ENCODE data around the gene COX11. TPM values are rescaled to one million over a fixed set of nuclear protein-coding genes. Genes with fewer than 3 reads are reported as not detected.

Gene COX11
- total RNA-seq, 4 donors from 2014 or later: 30.8 to 61.4 (median 42.3) TPM

- WGBS, 2 donors: 80 to 81% methylated on average over 8 of the region's 8 CpGs
- DNase-seq (ENCODE audit: low spot score in 2 of 2): no peak
- intact Hi-C loops (cut with DNase I; ENCODE audit: low total_unique reads): loop anchor here (5.0 kb wide), 2 partner anchors 354 to 519 kb away; partner anchors contain the start of gene SMIM36
- TF ChIP-seq CTCF (IDR thresholded peaks at IDR 0.05) (peak in 1 of 3 donors; percentile 56), POLR2A (IDR thresholded peaks at IDR 0.05) (no peak)
- no peak overlapping the region for H3K4me3 ChIP-seq (ENCODE audit: low read depth, poor library complexity, severe bottlenecking)
These were observed 24.6 kb upstream of the COX11 start for GRCh38 chr17:54992797-54993639.

GRCh38 chr17:54991567-54991966 is 23.1 kb upstream of the COX11 start:
- H3K4me3 ChIP-seq (ENCODE audit: low read depth, poor library complexity, severe bottlenecking): no peak overlapping the region
- intact Hi-C loops (cut with DNase I; ENCODE audit: low total_unique reads): loop anchor here (5.0 kb wide), 2 partner anchors 356 to 521 kb away; partner anchors contain the start of gene SMIM36
- no peak for TF ChIP-seq POLR2A (IDR thresholded peaks at IDR 0.05)
- no peak for TF ChIP-seq CTCF (IDR thresholded peaks at IDR 0.05)
- no peak for DNase-seq (ENCODE audit: low spot score in 2 of 2)
- WGBS, 2 donors: 92 to 98% methylated on average over 1 of the region's 1 CpG

GRCh38 chr17:54990118-54990517 is 21.7 kb upstream of the COX11 start:
- WGBS, 2 donors: 92 to 98% methylated on average over 4 of the region's 4 CpGs
- no peak overlapping the region for H3K4me3 ChIP-seq (ENCODE audit: low read depth, poor library complexity, severe bottlenecking)
- TF ChIP-seq CTCF (IDR thresholded peaks at IDR 0.05) (no peak), POLR2A (IDR thresholded peaks at IDR 0.05) (no peak)
- intact Hi-C loops (cut with DNase I; ENCODE audit: low total_unique reads): loop anchor here (5.0 kb wide), 2 partner anchors 357 to 522 kb away; partner anchors contain the start of gene SMIM36
- no peak for DNase-seq (ENCODE audit: low spot score in 2 of 2)

- WGBS, 2 donors: 91 to 100% methylated on average over 1 of the region's 1 CpG
- intact Hi-C loops (cut with DNase I; ENCODE audit: low total_unique reads): no loop called here
- no peak for TF ChIP-seq CTCF (IDR thresholded peaks at IDR 0.05)
- TF ChIP-seq POLR2A (IDR thresholded peaks at IDR 0.05): no peak
- DNase-seq (ENCODE audit: low spot score in 2 of 2): no peak
- H3K4me3 ChIP-seq (ENCODE audit: low read depth, poor library complexity, severe bottlenecking): no peak overlapping the region
These were observed 17.0 kb upstream of the COX11 start for GRCh38 chr17:54985476-54985875.

GRCh38 chr17:54983260-54983659 is 14.8 kb upstream of the COX11 start:
- intact Hi-C loops (cut with DNase I; ENCODE audit: low total_unique reads): no loop called here
- TF ChIP-seq POLR2A (IDR thresholded peaks at IDR 0.05) (no peak), CTCF (IDR thresholded peaks at IDR 0.05) (no peak)
- no peak for DNase-seq (ENCODE audit: low spot score in 2 of 2)
- no peak overlapping the region for H3K4me3 ChIP-seq (ENCODE audit: low read depth, poor library complexity, severe bottlenecking)
